Measurements from ENCODE around the gene HNRNPUL2.
"Not testable (repeated sequence)": the region's sequence is repeated elsewhere in the genome, so short reads cannot be mapped to it uniquely, and the experiment has no call there.

Gene HNRNPUL2

GRCh38 chr11:62753736-62754603 lies 26.7 kb upstream of the HNRNPUL2 start, which contains the start of gene ZBTB3:
Gene ZBTB3 (minus strand): TSS chr11:62754160. CDS start chr11:62753664, 496 bp downstream.
- no peak for TF ChIP-seq PAX5 (IDR thresholded peaks at IDR 0.05; ENCODE audit: insufficient read depth, low read length, severe bottlenecking)
- no peak for TF ChIP-seq SPI1 (IDR thresholded peaks at IDR 0.05; ENCODE audit: low read depth, low read length)
- TF ChIP-seq POU2F2 (IDR thresholded peaks at IDR 0.05; ENCODE audit: low read depth, low read length), result peak; percentile 37; the same call in 1 of the 2 replicates
- peak; percentile 37; the same call in 1 of the 2 replicates for TF ChIP-seq TAF1 (IDR thresholded peaks at IDR 0.05; ENCODE audit: low read depth, low read length)
- peak; percentile 95 for TF ChIP-seq POLR2A (IDR thresholded peaks at IDR 0.05; ENCODE audit: low read depth, low read length)
- peak; percentile 95 for TF ChIP-seq POLR2AphosphoS5 (IDR thresholded peaks at IDR 0.05; ENCODE audit: low read depth, low read length)
- FAIRE-seq, result peak; percentile 98
- peak; percentile 87 for DNase-seq (ENCODE audit: insufficient read length, low spot score)

- FAIRE-seq (no peak), DNase-seq (ENCODE audit: insufficient read length, low spot score) (no peak)
- TF ChIP-seq POU2F2 (IDR thresholded peaks at IDR 0.05; ENCODE audit: low read depth, low read length), result no peak
- TF ChIP-seq PAX5 (IDR thresholded peaks at IDR 0.05; ENCODE audit: insufficient read depth, low read length, severe bottlenecking), result no peak
- TF ChIP-seq POLR2A (IDR thresholded peaks at IDR 0.05; ENCODE audit: low read depth, low read length), result no peak
- TF ChIP-seq POLR2AphosphoS5 (IDR thresholded peaks at IDR 0.05; ENCODE audit: low read depth, low read length), result no peak
- no peak for TF ChIP-seq TAF1 (IDR thresholded peaks at IDR 0.05; ENCODE audit: low read depth, low read length)
- no peak for TF ChIP-seq SPI1 (IDR thresholded peaks at IDR 0.05; ENCODE audit: low read depth, low read length)
Measured at GRCh38 chr11:62752994-62753735, 25.9 kb upstream of the HNRNPUL2 start.

DNA sequence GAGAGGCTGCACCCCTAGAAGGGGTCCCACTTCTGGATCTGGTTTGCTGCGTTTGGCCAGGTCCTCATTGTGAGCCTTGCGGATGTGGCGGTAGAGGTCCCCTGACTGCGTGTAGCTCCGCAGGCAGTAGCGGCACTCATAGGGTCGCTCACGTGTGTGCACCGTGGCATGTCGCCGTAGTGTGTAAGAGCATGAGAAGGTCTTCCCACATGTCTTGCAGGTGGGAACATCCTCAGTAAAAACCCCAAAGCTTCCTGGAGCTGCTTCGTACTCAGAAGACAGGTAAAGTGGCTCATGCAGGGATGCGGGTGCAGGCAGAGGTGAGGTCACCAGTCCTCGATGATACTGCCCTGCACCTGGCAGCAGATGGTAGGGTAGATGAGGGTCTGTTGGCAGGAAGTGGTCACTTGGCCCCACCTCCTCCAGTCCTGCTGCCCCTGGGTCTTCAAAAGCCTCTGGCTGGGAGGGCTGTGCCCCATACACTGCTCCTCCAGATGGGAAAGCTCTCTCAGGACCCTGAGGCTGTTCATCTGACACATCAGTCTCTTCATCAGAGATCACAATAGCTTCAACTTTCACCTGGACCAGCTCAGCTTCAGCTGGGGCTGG lies 25.0 kb upstream of the HNRNPUL2 start:
- no peak for TF ChIP-seq POLR2AphosphoS5 (IDR thresholded peaks at IDR 0.05; ENCODE audit: low read depth, low read length)
- TF ChIP-seq POLR2A (IDR thresholded peaks at IDR 0.05; ENCODE audit: low read depth, low read length), result no peak
- no peak for TF ChIP-seq POU2F2 (IDR thresholded peaks at IDR 0.05; ENCODE audit: low read depth, low read length)
- TF ChIP-seq TAF1 (IDR thresholded peaks at IDR 0.05; ENCODE audit: low read depth, low read length), result no peak
- TF ChIP-seq PAX5 (IDR thresholded peaks at IDR 0.05; ENCODE audit: insufficient read depth, low read length, severe bottlenecking), result no peak
- no peak for TF ChIP-seq SPI1 (IDR thresholded peaks at IDR 0.05; ENCODE audit: low read depth, low read length)
- FAIRE-seq, result no peak
- no peak for DNase-seq (ENCODE audit: insufficient read length, low spot score)

- not testable (repeated sequence) for FAIRE-seq; DNase-seq (ENCODE audit: insufficient read length, low spot score)
Measured at GRCh38 chr11:62749931-62750330, 22.7 kb upstream of the HNRNPUL2 start.

GRCh38 chr11:62747475-62748160 lies 20.4 kb upstream of the HNRNPUL2 start:
- no peak for TF ChIP-seq SPI1 (IDR thresholded peaks at IDR 0.05; ENCODE audit: low read depth, low read length)
- no peak for TF ChIP-seq PAX5 (IDR thresholded peaks at IDR 0.05; ENCODE audit: insufficient read depth, low read length, severe bottlenecking)
- TF ChIP-seq TAF1 (IDR thresholded peaks at IDR 0.05; ENCODE audit: low read depth, low read length), result no peak
- TF ChIP-seq POLR2A (IDR thresholded peaks at IDR 0.05; ENCODE audit: low read depth, low read length), result no peak
- no peak for TF ChIP-seq POU2F2 (IDR thresholded peaks at IDR 0.05; ENCODE audit: low read depth, low read length)
- no peak for TF ChIP-seq POLR2AphosphoS5 (IDR thresholded peaks at IDR 0.05; ENCODE audit: low read depth, low read length)
- FAIRE-seq (no peak), DNase-seq (ENCODE audit: insufficient read length, low spot score) (no peak)

DNA sequence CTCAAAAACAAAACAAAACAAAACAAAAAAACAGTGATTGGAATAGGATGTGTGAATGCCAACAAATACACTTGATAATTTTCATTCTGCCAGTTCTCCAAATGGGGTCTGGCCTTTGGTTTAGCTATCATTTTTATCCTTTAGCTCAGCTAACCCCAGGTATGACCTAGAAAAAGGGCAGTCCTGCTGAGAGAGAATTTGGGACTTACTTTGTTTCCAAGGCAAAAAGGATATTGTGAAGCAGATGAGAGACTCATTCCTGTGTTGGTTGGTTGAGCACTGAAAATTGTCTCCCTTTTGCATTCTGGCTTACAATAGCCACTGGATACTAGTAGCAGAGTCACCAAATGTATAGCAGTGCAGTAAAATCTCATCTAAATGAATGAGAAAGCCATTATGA lies 9.9 kb upstream of the HNRNPUL2 start:
- no peak for TF ChIP-seq SPI1 (IDR thresholded peaks at IDR 0.05; ENCODE audit: low read depth, low read length)
- TF ChIP-seq POU2F2 (IDR thresholded peaks at IDR 0.05; ENCODE audit: low read depth, low read length), result no peak
- no peak for TF ChIP-seq POLR2A (IDR thresholded peaks at IDR 0.05; ENCODE audit: low read depth, low read length)
- TF ChIP-seq POLR2AphosphoS5 (IDR thresholded peaks at IDR 0.05; ENCODE audit: low read depth, low read length), result no peak
- no peak for TF ChIP-seq PAX5 (IDR thresholded peaks at IDR 0.05; ENCODE audit: insufficient read depth, low read length, severe bottlenecking)
- TF ChIP-seq TAF1 (IDR thresholded peaks at IDR 0.05; ENCODE audit: low read depth, low read length), result no peak
- no peak for DNase-seq (ENCODE audit: insufficient read length, low spot score)
- FAIRE-seq, result no peak

DNA sequence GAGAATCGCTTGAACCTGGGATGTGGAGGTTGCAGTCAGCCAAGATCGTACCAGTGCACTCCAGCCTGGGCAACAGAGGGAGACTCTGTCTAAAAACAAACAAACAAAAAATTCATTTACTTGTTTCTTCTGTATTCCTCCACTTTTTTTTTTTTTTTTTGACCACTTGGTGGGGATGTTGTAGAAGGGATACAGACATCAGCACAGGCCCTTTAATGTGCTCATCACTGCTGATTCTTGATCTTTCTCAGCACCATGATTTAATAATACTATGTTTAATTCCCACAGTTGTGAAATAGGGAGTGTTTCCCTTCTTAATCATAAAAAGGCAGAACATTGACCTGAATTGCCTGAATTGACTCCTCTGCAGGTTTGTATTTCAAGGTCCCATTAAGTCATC lies 5.6 kb upstream of the HNRNPUL2 start:
- TF ChIP-seq POLR2AphosphoS5 (IDR thresholded peaks at IDR 0.05; ENCODE audit: low read depth, low read length) (no peak), PAX5 (IDR thresholded peaks at IDR 0.05; ENCODE audit: insufficient read depth, low read length, severe bottlenecking) (no peak), SPI1 (IDR thresholded peaks at IDR 0.05; ENCODE audit: low read depth, low read length) (no peak), TAF1 (IDR thresholded peaks at IDR 0.05; ENCODE audit: low read depth, low read length) (no peak), POLR2A (IDR thresholded peaks at IDR 0.05; ENCODE audit: low read depth, low read length) (no peak), POU2F2 (IDR thresholded peaks at IDR 0.05; ENCODE audit: low read depth, low read length) (no peak)
- FAIRE-seq, result no peak
- no peak for DNase-seq (ENCODE audit: insufficient read length, low spot score)

DNA sequence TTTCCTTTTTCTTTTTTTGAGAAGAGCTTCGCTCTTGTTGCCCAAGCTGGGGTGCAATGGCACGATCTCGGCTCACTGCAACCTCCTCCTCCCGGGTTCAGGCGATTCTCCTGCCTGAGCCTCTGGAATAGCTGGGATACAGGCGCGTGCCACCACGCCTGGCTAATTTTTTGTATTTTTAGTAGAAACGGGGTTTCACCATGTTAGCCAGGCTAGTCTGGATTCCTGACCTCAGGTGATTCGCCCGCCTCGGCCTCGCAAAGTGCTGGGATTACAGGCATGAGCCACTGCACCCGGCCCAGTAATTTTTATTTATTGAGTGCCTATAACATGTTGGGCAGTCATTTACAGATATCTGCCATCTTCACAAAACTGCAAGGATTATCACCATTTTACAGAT lies 2.8 kb upstream of the HNRNPUL2 start:
- not testable (repeated sequence) for DNase-seq (ENCODE audit: insufficient read length, low spot score); FAIRE-seq
